ENCODE data around the gene TUBA4A.

GRCh38 chr2:219266886-219267285, 13.2 kb upstream of the TUBA4A start:
- TF ChIP-seq POLR2AphosphoS5 (IDR thresholded peaks at IDR 0.05; ENCODE audit: low read depth, low read length) (no peak), TAF1 (IDR thresholded peaks at IDR 0.05; ENCODE audit: borderline replicate concordance, low read depth, low read length) (no peak), POLR2A (IDR thresholded peaks at IDR 0.05; ENCODE audit: low read depth, low read length) (no peak)

All from GM12892 (cell line).